ENCODE measurements around the gene NCEH1. TPM values are rescaled to one million over a fixed set of nuclear protein-coding genes. Genes with fewer than 3 reads are reported as not detected.
"Not testable (repeated sequence)": the region's sequence is repeated elsewhere in the genome, so short reads cannot be mapped to it uniquely, and the experiment has no call there.

Gene NCEH1
- total RNA-seq, 1 donor from 2014 or later, result 8.4 TPM

DNA sequence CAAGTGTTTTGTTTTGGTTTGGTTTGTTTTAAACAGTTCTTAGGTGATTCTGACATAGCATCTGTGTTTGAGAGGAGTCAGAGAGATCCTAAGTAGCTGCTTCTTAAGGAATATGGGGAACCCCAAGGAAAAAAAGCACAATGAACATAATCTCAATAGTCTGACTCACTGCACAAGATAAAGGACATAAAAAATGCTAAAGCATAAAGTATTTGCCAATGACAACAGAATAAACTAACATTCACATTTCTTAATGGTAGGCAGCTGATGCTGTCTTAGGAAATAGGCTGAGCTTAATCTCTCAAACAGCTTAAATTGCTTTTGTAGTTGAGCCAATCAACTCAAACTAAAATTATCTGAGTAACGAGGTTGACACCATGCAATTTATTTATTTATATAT, 2.9 kb downstream of the NCEH1 start:
- no peak for DNase-seq

DNA sequence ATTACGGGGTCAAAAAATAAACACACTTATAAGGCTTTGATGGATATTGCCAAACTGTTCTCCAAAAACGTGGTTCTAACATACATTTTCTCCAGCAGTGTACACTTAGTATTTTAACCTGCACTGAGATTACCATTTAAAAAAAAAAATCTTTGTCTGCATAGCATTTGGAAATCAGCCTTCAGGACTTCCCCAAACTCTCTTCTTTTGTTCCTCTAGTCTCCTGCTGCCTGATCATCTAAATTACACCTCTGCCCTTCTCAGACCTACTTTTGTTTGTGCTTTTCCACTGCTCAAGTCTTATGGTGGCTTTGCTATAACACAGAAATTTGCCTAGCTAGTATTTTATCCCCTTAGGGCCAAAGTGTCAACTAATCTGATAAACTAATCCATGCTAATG, 3.8 kb downstream of the NCEH1 start:
- DNase-seq, result no peak

DNA sequence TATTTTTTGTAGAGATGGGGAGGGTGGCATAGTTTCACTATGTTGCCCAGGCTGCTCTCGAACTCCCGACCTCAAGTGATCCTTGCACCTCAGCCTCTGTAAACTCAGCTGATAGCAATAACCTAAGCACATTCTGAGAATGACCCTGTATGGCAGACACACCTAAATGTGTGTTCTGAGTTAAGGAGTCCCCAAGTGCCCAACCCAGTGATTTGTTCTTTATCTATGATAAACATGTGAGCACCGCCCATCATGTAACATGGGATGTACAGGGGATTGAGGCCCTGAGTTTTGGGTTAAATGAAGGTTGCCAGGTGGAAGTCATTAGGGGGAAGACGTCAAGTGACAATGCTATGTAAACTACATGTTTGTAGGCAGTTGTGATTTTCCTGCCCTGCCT, 5.7 kb downstream of the NCEH1 start:
- no peak for DNase-seq

DNA sequence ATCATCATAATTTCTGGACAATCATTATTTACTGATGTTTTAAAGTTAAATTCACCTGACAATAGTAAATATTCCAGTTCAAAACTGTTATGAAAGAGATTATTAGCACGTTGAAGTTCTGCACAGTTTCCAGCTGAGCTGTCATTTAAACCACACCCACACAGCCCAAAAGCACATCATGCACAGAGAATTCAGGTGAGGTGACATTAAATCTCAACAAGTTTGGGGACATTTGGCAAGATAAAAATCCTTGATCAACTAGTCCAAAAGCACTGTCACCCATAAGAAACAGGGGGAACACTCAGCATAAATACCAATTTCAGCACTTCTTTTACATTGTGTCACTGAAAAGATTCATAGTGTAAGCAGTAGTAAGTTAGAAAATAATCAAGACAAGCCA, 6.9 kb downstream of the NCEH1 start:
- DNase-seq, result no peak

- not testable (repeated sequence) for DNase-seq
Observed at GRCh38 chr3:172702731-172703130, 8.1 kb downstream of the NCEH1 start.

GRCh38 chr3:172702256-172702655, 8.6 kb downstream of the NCEH1 start:
- no peak for DNase-seq

DNA sequence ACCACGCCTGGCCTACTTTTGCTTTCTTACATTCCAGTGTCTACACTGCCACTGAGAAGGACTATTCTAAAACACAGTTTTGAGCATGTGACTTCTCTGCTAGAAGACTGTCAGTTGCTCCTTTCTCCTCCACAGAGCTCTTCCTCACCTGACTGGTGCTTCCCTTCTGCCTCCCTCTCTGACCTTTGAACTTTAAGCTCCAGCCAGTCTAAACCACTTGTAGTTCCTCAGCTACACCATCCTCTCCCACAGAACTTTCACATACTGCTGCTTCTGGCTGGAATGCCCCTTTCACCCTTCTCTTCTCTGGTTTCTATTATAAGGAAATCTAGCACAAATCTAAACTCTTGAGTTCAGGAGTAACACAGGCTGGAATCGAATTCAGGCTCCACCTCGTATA, 9.1 kb downstream of the NCEH1 start:
- no peak for DNase-seq

- no peak for DNase-seq
Observed at GRCh38 chr3:172700936-172701455, 9.9 kb downstream of the NCEH1 start.

DNA sequence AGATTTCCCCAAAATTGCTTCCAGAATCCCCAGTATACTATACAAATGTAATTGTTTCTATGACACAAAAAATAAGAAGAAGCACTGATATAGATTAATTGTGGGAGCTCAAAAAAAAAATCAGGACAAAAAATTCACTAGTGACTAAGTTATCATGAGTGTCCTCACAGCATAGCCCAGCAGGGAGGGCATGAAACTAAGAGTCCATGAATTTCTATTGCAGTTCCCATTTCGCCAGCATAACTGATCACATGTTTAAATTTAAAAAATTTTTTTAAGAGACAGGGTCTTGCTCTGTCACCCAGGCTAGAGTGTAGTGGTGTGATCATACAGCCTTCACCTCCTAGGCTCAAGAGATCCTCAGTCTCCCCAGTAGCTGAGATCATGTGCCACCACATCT, 10.6 kb downstream of the NCEH1 start:
- no peak for DNase-seq

DNA sequence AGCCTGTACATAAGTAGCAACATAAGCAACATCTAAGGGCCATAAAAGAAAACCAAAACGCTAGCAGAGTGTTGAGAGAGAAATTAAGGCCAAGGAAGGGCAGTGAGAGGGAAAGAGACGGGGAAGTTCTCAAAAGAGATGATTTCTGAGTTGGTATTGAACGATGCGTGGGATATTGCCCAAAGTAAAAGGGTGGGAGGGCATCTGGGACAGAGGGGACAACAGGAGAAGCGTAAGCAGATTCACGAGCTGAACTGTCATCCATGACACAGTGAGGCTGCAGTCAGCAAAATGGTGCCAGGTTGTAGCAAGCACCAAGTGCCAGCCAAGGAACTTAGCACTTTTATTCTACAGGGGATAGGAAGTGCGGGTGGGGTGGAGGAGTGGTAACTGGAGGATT, 11.8 kb downstream of the NCEH1 start:
- no peak for DNase-seq

DNA sequence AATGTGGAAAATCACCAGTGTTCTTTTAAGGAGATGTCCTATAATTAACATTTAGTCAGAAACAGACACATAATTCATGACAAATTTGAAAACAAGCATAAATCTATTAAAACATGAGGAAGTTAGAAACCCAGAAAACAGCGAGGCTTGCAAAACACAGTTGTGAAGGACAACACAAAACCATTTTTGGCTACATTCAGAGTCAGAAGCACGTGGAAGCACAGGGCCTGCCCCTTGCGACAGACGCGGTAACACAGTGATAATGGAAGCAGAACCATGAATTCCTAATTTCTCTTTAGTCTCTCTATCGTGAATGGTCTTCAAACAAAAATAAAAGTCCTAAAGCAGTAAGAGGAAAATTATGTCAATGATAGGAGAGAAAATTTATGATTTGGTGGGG, 12.2 kb downstream of the NCEH1 start:
- no peak for DNase-seq

GRCh38 chr3:172697558-172697957, 13.3 kb downstream of the NCEH1 start:
- DNase-seq, result no peak

- DNase-seq, result no peak
Observed at GRCh38 chr3:172696357-172696756, 14.5 kb downstream of the NCEH1 start.

- no peak for DNase-seq
Observed at GRCh38 chr3:172694573-172695246, 16.2 kb downstream of the NCEH1 start.

GRCh38 chr3:172692751-172693338, 18.0 kb downstream of the NCEH1 start:
- no peak for DNase-seq

DNA sequence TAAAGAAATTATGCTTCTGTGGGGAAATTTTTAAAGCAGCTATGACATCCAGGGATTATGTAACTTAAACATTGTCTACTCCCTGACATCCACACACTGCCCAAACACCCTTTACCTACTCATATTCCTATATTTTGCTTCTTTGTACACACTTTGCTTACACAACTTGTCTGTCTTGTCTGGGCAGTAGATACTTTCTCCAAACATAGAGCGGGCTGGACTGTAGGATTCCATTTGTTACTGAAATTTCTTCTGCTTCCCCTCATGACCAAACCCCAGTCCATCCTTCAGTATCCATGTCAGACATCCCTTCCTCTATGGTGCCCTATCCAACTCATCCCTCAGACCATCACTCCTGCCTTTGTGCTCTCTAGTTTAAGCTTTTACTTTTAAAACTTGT, 19.9 kb downstream of the NCEH1 start:
- DNase-seq, result no peak

GRCh38 chr3:172688588-172688987, 22.3 kb downstream of the NCEH1 start:
- no peak for DNase-seq

GRCh38 chr3:172687501-172687900, 23.4 kb downstream of the NCEH1 start:
- no peak for DNase-seq

DNA sequence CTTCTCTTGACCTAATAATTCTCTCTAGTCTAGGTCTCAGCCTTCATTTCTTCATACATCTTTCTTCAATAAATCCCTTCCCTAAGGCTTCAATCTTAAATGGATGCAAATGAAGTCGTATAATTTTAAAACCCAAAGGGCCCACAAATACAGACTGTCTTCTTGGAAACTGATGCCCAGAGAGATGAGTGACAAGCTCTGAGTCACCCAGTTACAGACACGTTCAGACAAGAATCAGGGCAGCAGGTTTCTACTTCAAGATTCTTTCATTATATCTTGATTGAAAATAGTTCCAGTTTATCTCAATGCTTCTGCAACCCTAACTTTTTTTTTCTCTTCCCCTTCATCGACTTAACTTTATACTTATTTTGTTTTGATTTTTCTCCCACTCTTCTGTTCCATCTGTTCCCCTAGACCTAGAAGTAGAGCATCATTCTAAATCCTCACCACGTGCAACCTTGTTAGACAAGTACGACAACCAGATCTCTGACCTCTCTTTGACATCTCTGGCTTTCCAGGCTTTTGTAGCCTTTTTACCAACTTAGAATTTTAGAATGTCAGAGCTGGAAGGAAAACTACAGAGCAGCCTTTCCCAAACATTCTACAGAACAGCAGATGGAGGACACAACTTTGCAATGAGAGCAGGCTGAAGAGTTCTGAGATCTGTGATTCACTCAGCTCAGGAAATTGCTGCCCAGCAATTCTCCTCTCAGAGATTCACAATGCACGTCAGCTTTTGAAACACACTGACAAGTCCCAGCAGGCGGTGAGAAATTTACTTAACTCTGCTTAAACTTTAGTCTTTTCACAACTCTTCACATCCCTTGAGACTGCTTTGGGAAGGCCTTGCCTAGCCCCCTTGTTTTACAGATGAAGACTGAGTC, 25.3 kb downstream of the NCEH1 start:
- DNase-seq, result no peak

DNA sequence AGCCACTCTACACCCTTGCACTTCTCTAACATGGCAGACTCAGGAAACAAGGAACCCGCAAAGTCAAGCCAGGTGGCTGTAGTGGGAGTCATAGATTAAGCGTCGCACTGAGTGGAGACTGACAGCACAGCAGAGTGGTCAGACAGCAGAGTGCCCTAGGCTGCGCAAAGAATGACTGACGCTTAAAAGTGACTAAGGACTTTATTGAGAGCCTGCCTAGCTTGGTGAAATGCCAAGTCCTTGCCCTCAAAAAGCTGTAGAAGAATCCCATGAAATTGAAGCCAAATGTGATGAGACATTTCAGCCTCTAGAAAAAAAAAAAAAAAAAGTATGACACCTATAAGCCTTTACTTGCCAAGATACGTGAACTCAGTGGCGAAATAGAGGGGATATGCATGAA, 30.2 kb downstream of the NCEH1 start:
- no peak for DNase-seq

GRCh38 chr3:172679599-172679998, 31.3 kb downstream of the NCEH1 start:
- DNase-seq, result no peak

DNA sequence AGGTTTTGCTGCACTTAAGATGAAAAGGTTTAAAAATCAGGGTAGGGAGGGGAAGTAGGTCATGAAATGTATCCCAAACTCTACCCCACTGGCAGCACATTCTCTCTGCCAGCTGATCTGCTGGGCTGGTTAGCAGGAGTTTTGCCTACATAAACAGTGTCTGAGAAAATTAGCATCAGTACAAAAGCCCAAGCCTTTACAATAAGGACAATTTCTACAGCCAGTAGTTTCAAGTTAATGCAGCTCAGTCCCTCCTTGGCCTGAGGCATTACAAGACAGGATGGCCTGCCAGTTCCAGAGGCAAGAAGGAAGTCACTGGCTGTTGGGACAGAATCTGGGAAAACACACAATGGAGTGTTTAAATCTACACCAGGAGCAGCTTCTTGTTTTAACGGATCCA, 32.8 kb downstream of the NCEH1 start:
- DNase-seq, result no peak

GRCh38 chr3:172676196-172676922, 34.5 kb downstream of the NCEH1 start:
- DNase-seq, result no peak

Measured in occipital lobe (tissue), 2 donors.